ENCODE results near the gene TBC1D16.

TBC1D16 gene

DNA sequence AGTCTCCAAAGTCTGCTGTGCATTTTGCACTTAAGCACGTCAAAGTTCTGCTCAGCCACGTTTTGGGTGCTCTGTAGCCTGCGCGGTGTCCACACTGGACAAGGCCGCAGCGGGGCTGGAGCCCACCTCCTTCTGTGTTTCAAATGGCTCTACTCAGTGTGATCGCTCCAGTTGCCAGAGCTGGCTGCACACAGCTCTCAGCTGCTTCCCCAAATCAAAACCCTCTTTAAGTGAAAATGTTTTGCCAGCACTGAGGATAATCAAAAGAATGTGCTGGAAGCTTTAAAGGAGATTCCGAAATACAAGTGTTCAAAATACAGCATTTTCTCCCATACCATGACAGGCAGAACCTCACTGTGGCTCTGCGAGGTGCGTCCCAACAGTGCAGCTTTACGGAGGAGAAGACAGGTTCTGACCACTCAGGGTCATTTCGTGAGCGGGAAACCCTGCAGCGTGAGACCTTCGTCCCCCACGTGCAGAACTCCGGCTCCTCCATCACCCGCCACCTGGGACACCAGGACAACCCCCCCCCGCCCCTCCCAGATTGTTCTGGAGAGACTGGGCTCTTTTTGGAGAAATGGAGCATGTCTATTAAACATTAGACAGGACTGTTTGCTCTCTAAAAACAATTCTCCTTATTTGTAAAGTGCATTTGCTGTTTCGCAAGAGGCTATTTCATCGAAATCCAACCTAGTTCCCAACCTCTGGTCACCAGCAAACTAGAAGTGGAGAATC, 16.6 kb downstream of the TBC1D16 start:
- H3K4me3 ChIP-seq (ENCODE audit: control insufficient read depth, low read depth, low read length), result no peak overlapping the region
- TF ChIP-seq, protein P1, sequence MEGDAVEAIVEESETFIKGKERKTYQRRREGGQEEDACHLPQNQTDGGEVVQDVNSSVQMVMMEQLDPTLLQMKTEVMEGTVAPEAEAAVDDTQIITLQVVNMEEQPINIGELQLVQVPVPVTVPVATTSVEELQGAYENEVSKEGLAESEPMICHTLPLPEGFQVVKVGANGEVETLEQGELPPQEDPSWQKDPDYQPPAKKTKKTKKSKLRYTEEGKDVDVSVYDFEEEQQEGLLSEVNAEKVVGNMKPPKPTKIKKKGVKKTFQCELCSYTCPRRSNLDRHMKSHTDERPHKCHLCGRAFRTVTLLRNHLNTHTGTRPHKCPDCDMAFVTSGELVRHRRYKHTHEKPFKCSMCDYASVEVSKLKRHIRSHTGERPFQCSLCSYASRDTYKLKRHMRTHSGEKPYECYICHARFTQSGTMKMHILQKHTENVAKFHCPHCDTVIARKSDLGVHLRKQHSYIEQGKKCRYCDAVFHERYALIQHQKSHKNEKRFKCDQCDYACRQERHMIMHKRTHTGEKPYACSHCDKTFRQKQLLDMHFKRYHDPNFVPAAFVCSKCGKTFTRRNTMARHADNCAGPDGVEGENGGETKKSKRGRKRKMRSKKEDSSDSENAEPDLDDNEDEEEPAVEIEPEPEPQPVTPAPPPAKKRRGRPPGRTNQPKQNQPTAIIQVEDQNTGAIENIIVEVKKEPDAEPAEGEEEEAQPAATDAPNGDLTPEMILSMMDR (conservative IDR thresholded peaks at IDR 0.05; ENCODE audit: control insufficient read depth, insufficient read depth, low read depth, low read length), result no peak

DNA sequence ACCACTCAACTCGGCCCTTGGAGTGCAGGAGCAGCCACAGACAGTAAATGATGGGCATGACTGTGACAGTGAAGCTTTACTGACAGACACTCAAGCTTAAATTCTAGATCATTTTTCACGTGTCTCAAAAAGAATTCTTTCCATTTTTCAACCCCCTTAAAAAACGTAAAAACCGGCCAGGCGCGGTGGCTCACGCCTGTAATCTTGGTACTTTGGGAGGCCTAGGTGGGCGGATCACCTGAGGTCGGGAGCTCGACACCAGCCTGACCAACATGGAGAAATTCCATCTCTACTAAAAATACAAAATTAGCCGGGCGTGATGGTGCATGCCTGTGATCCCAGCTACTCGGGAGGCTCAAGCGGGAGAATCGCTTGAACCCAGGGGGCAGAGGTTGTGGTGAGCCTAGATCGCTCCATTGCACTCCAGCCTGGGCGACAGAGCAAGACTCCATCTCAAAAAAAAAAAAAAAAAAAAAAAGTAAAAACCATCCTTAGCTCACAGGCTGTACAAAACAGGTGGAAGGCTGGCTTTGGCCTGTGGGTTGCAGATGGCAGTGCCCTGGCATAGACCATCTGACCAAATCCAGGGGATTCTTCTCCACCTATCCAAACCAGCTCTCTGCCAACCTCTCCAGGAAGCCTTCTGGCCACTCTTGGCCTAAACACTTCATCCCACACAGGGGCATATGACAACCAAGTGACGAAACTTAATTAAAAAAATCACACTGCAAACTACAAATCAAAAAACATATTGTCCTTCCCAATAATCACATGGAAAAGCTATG, 18.3 kb downstream of the TBC1D16 start:
- TF ChIP-seq, protein P1 (conservative IDR thresholded peaks at IDR 0.05; ENCODE audit: control insufficient read depth, insufficient read depth, low read depth, low read length), result no peak
- H3K4me3 ChIP-seq (ENCODE audit: control insufficient read depth, low read depth, low read length), result no peak overlapping the region
- no peak for DNase-seq (ENCODE audit: low read depth)

More for the DNA sequence above, 16.6 kb downstream of the TBC1D16 start:
- DNase-seq (ENCODE audit: low read depth), result no peak

DNA sequence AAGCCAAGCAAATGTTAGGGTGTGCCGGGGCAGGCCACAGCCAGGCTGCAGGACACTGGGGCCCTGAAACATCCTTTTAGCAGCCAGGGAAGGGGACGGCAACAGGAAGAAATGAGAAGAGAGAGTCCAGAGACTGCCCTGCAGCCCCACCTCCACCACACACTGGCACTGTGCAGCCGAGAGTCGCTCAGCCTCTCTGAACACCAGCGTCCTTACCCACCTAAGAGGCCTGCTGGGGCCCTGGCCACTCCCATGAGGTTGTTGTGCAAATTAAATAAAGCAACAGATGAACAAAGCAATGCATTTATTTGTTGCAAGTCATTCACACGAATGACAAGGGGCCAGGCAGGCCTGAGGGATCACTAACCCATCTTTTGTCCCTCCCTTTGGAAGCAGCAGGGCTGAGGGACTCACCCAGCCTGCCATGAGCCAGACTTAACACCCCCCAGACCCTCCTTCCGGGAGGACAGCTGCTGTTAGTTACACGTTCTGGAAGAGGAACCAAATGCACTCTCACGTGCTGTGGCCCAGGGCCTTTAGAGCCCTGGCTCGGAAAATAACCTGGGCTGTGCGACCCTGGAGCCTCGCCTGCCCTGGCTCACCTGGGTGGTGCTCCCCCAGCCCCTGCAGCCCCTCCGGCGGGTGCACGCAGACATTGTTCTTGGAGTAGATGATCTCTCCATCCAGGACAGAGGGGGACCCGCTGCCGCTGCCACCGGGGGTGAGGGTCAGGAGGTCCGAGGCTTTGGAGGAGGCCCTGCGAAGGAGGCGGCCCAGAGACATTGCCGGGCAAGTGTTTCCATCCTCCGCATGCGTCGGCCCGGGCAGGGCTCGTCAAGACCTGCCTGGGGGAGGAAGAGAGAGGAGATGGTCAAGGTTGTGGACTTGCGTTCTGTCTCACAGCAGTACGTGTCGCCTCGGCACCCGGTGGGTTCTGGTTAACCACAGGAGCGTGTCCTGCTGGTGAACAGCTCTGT, 22.6 kb downstream of the TBC1D16 start:
- DNase-seq (ENCODE audit: low read depth), result no peak
- TF ChIP-seq, protein P1 (conservative IDR thresholded peaks at IDR 0.05; ENCODE audit: control insufficient read depth, insufficient read depth, low read depth, low read length), result no peak
- no peak overlapping the region for H3K4me3 ChIP-seq (ENCODE audit: control insufficient read depth, low read depth, low read length)

DNA sequence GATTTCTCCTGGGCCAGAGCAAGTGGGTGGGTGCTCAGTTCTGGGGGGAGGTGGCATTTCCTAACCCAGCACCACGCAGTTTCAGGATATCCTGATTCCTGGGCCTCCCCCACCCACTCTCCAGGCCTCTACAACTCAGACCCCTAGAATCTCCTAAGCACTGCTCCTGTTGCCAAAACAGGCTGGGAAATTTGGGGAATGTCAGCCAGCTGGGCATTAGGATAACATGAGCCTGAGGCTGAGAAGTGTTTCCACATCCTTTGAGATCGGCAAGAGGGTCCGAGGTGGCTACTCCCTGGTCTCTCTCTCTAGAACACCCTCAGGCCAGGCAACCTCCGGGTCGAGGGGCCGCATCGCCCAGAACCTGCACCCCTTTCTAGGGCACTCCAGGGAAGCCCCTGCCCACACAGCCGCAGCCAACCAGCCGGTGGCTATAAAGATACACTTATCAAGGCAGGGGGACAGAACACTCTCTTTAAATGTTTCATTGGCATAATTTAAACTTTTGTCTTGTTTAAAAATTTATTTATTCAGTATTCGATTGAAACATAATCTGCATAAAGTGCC, 23.6 kb downstream of the TBC1D16 start:
- H3K4me3 ChIP-seq (ENCODE audit: control insufficient read depth, low read depth, low read length), result no peak overlapping the region
- TF ChIP-seq, protein P1 (conservative IDR thresholded peaks at IDR 0.05; ENCODE audit: control insufficient read depth, insufficient read depth, low read depth, low read length), result no peak
- DNase-seq (ENCODE audit: low read depth), result no peak

DNA sequence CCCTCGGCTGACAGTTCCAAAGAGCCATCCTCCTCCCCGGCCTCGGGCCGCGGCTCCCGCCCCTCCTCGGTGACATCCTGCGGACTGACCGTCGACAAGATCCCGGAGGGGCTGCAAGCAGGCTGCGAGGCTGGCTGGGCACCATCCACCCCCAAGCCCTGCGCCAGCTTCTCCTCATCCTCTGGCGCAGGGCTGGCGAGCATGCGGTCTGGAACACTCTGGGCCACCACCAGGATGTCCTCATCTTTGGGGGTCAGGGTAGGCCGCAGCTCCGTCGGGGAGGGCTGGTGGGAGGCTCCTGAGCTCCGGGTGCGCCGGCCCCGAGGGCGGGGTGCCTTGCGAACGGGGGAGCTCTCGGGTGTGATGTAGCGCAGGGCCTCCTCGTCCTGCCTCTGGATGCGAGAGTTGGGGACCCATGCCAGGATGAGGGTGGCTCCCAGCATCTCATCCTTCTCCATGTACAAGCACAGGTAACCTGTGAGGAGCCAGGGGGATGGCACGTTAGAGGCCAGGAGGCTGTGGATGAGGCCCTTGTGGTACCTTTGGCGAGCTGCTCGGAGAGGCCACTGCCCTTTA, 25.3 kb downstream of the TBC1D16 start:
- H3K4me3 ChIP-seq (ENCODE audit: control insufficient read depth, low read depth, low read length), result no peak overlapping the region
- no peak for DNase-seq (ENCODE audit: low read depth)
- TF ChIP-seq, protein P1 (conservative IDR thresholded peaks at IDR 0.05; ENCODE audit: control insufficient read depth, insufficient read depth, low read depth, low read length), result no peak

All from fibroblast of mammary gland (primary cell).